GM12878 (cell line): ENCODE data around the gene GAGE1.

ENCODE experiments used
- CEBPB ChIP-seq, 2 experiments: fragments of 150-350 bp in 1 of 2; IDR thresholded peaks; 2 replicates each; pipeline ENCODE4 v1.6.1; 2012 to 2014; ENCODE audit warnings: low read depth in 2 of 2, low read length in 2 of 2, borderline replicate concordance in 1 of 2, inconsistent platforms in 1 of 2
- CHD4 ChIP-seq: fragments of 200-600 bp; sonication (generic); IDR thresholded peaks from 2 replicates; pipeline ENCODE4 v1.6.1; 2016; ENCODE audit warnings: mild to moderate bottlenecking
- CTCF ChIP-seq, 3 experiments: IDR thresholded peaks in 2 of 3; conservative IDR thresholded peaks in 1 of 3; 2 replicates each; pipeline ENCODE4 v1.5.1; 2011; ENCODE audit warnings: low read depth in 3 of 3, low read length in 3 of 3, mild to moderate bottlenecking in 3 of 3, control low read depth in 2 of 3, moderate library complexity in 2 of 3, inconsistent platforms in 1 of 3, mixed read lengths in 1 of 3; ENCODE audit not compliant: control insufficient read depth in 2 of 3, insufficient read depth in 1 of 3; ENCODE audit errors: extremely low read depth in 1 of 3
- EP300 ChIP-seq, 2 experiments: fragments of 150-350 bp in 1 of 2; IDR thresholded peaks; 2 replicates each; pipeline ENCODE4 v1.6.1; 2011 to 2012; ENCODE audit warnings: low read depth in 2 of 2, low read length in 2 of 2, borderline replicate concordance in 1 of 2, improper control_type of control experiment in 1 of 2, inconsistent platforms in 1 of 2; ENCODE audit not compliant: control insufficient read depth in 1 of 2
- ESRRA ChIP-seq: IDR thresholded peaks from 2 replicates; pipeline ENCODE4 v1.6.1; 2012; ENCODE audit warnings: mild to moderate bottlenecking, low read length, improper control_type of control experiment
- IRF3 ChIP-seq: fragments of 450-650 bp; IDR thresholded peaks from 2 replicates; pipeline ENCODE4 v1.6.1; 2014; ENCODE audit warnings: mild to moderate bottlenecking
- JUNB ChIP-seq: IDR thresholded peaks from 2 replicates; pipeline ENCODE4 v1.6.1; 2016; ENCODE audit warnings: antibody characterized with exemption, mild to moderate bottlenecking
- NR2F1 ChIP-seq: fragments of 450-650 bp; conservative IDR thresholded peaks from 2 replicates; pipeline ENCODE4 v1.6.1; 2017; ENCODE audit warnings: mild to moderate bottlenecking
- POLR2A ChIP-seq: IDR thresholded peaks from 2 replicates; pipeline ENCODE4 v1.6.1; 2011; ENCODE audit warnings: low read depth, mild to moderate bottlenecking, low read length
- POU2F2 ChIP-seq: IDR thresholded peaks from 3 replicates; pipeline ENCODE4 v1.6.1; 2011; ENCODE audit warnings: low read depth, mild to moderate bottlenecking, low read length, borderline replicate concordance
- RAD21 ChIP-seq: IDR thresholded peaks from 2 replicates; pipeline ENCODE4 v1.6.1; 2011; ENCODE audit warnings: mild to moderate bottlenecking, low read depth, low read length, moderate library complexity; ENCODE audit not compliant: insufficient read depth
- REST ChIP-seq: IDR thresholded peaks from 2 replicates; pipeline ENCODE4 v1.6.1; 2012; ENCODE audit warnings: mild to moderate bottlenecking, low read depth, low read length
- SP1 ChIP-seq: IDR thresholded peaks from one replicate; pipeline ENCODE4 v1.6.1; 2011; ENCODE audit warnings: low read depth, low read length
- TCF7 ChIP-seq: IDR thresholded peaks from 2 replicates; pipeline ENCODE4 v1.6.1; 2014; ENCODE audit warnings: antibody characterized with exemption, borderline replicate concordance

GRCh38 chrX:49644991-49645637 lies 46.3 kb downstream of the GAGE1 start:
- TF ChIP-seq CTCF (IDR thresholded peaks at IDR 0.05 in 2 of 3, conservative IDR thresholded peaks at IDR 0.05 in 1 of 3; ENCODE audit: control insufficient read depth in 2 of 3, extremely low read depth in 1 of 3, insufficient read depth in 1 of 3, low read depth in 3 of 3, low read length in 3 of 3) (no peak), POLR2A (no peak), CEBPB (IDR thresholded peaks at IDR 0.05; ENCODE audit: borderline replicate concordance in 1 of 2, low read depth in 2 of 2, low read length in 2 of 2) (no peak), JUNB (no peak), RAD21 (no peak), EP300 (IDR thresholded peaks at IDR 0.05; ENCODE audit: borderline replicate concordance in 1 of 2, control insufficient read depth in 1 of 2, low read depth in 2 of 2, low read length in 2 of 2) (no peak), NR2F1 (no peak), POU2F2 (no peak), CHD4 (no peak), TCF7 (no peak), IRF3 (no peak), ESRRA (no peak), SP1 (no peak), REST (no peak)
